MCF 10A (cell line): ENCODE results near the gene EZR. TPM values are rescaled to one million over a fixed set of nuclear protein-coding genes. Genes with fewer than 3 reads are reported as not detected.
"Not testable (repeated sequence)": the region's sequence is repeated elsewhere in the genome, so short reads cannot be mapped to it uniquely, and the experiment has no call there.

Experiments used
- BruUV-seq: library from RNA; stranded (reverse); fragments of 400-500 nt; replicated peaks from 2 replicates; lab custom pipeline; 2021; lab: Mats Ljungman, UMichigan
- CTCF ChIA-PET: fragments of 300-600 bp; sonication (Branson Sonifier 250); formaldehyde crosslinking; extraction: SDS; loops from one replicate; lab custom pipeline; 2021; ENCODE audit warnings: antibody characterized with exemption, inconsistent platforms; lab: Yijun Ruan, JAX
- POLR2A ChIA-PET: fragments of 300-600, 350-650 bp; sonication (Branson Sonifier 250); formaldehyde crosslinking; extraction: SDS; loops from one replicate; lab custom pipeline; 2020; ENCODE audit warnings: antibody characterized with exemption, inconsistent platforms; lab: Yijun Ruan, JAX
- DNase-seq: peaks from one replicate; pipeline ENCODE4 v3.0.0-alpha.2; 2018; ENCODE audit not compliant: unreplicated experiment
- H3K27ac Mint-ChIP-seq: one replicate; pipeline ENCODE4 v1.8.0; 2022; ENCODE audit warnings: mild to moderate bottlenecking, low read depth, mixed read lengths; ENCODE audit not compliant: unreplicated experiment
- H3K27me3 Mint-ChIP-seq: one replicate; pipeline ENCODE4 v1.8.0; 2022; ENCODE audit warnings: mixed read lengths; ENCODE audit not compliant: insufficient read depth, unreplicated experiment
- H3K36me3 Mint-ChIP-seq: one replicate; pipeline ENCODE4 v1.8.0; 2022; ENCODE audit warnings: mild to moderate bottlenecking, moderate library complexity, mixed read lengths; ENCODE audit not compliant: insufficient read depth, unreplicated experiment
- H3K4me1 Mint-ChIP-seq: one replicate; pipeline ENCODE4 v1.8.0; 2022; ENCODE audit warnings: mixed read lengths; ENCODE audit not compliant: insufficient read depth, unreplicated experiment
- H3K4me3 Mint-ChIP-seq: one replicate; pipeline ENCODE4 v1.8.0; 2022; ENCODE audit warnings: mild to moderate bottlenecking, moderate library complexity, mixed read lengths; ENCODE audit not compliant: unreplicated experiment
- H3K9me3 Mint-ChIP-seq: one replicate; pipeline ENCODE4 v1.8.0; 2022; ENCODE audit warnings: mixed read lengths; ENCODE audit not compliant: unreplicated experiment
- CTCF ChIP-seq: fragments of 200-600 bp; IDR thresholded peaks from one replicate; pipeline ENCODE4 v1.8.0; 2022; ENCODE audit warnings: antibody characterized with exemption, mild to moderate bottlenecking; ENCODE audit not compliant: unreplicated experiment
- intact Hi-C: fragments of 100-400 bp; cut with micrococcal nuclease; formaldehyde crosslinking; loops from 2 replicates; pipeline ENCODE4 v1.14.1; 2022
- total RNA-seq: library from RNA; stranded (reverse); gene quantifications from 2 replicates; pipeline ENCODE4 v1.2.3, GENCODE V29; 2022

EZR gene
- total RNA-seq, 1 experiment from 2014 or later: 243 TPM

GRCh38 chr6:158825038-158825950 is 6.1 kb upstream of the EZR start:
- no peak for DNase-seq
- no peak overlapping the region for H3K4me3 Mint-ChIP-seq
- H3K4me1 Mint-ChIP-seq: no peaks in the 10 kb centered on the region
- no peak overlapping the region for H3K27ac Mint-ChIP-seq
- no peak for TF ChIP-seq CTCF
- POLR2A ChIA-PET: interaction anchor here (1.4 kb wide), 1 partner anchor 29 kb away, joined by 3 read pairs; no protein-coding TSS in a partner anchor
- intact Hi-C loops: no loop called here
- no peaks in the 10 kb centered on the region for H3K36me3 Mint-ChIP-seq
- no peaks in the 10 kb centered on the region for H3K9me3 Mint-ChIP-seq
- BruUV-seq: no TSS peak
- CTCF ChIA-PET: interaction anchor here (0.6 kb wide), 1 partner anchor 163 kb away, joined by 3 read pairs; no protein-coding TSS in a partner anchor
- H3K27me3 Mint-ChIP-seq: no peaks in the 10 kb centered on the region

GRCh38 chr6:158823616-158824015 is 4.4 kb upstream of the EZR start:
- BruUV-seq, intact Hi-C loops, H3K4me3 Mint-ChIP-seq, H3K4me1 Mint-ChIP-seq, H3K9me3 Mint-ChIP-seq, H3K27me3 Mint-ChIP-seq, H3K36me3 Mint-ChIP-seq, H3K27ac Mint-ChIP-seq, DNase-seq: not testable (repeated sequence)
- ChIA-PET CTCF (interaction anchor here (0.6 to 0.7 kb wide), 3 partner anchors 24 to 212 kb away, joined by 3 to 5 read pairs (median 3); no protein-coding TSS in a partner anchor), POLR2A (interaction anchor here (1.1 kb wide), 1 partner anchor 15 kb away, joined by 3 read pairs; no protein-coding TSS in a partner anchor)

GRCh38 chr6:158819977-158820622 is 932 bp upstream of the EZR start:
- H3K36me3 Mint-ChIP-seq: peaks cover 12% of the 10 kb centered on the region
- intact Hi-C loops: no loop called here
- H3K9me3 Mint-ChIP-seq: no peaks in the 10 kb centered on the region
- no peak overlapping the region for H3K27ac Mint-ChIP-seq
- CTCF ChIA-PET: interaction anchor here (0.6 to 1.9 kb wide), 2 partner anchors 49 to 72 kb away, joined by 4 to 5 read pairs; no protein-coding TSS in a partner anchor
- POLR2A ChIA-PET: interaction anchor here (1.0 to 2.8 kb wide), 10 partner anchors 11 to 180 kb away, joined by 3 to 25 read pairs (median 8); partner anchors contain the start of gene RSPH3
- no peaks in the 10 kb centered on the region for H3K27me3 Mint-ChIP-seq
- peak overlapping the region; percentile 97 for H3K4me3 Mint-ChIP-seq
- no TSS peak for BruUV-seq
- DNase-seq: peak; percentile 55
- peaks cover 13% of the 10 kb centered on the region for H3K4me1 Mint-ChIP-seq
- TF ChIP-seq CTCF: no peak

- BruUV-seq: no TSS peak
- peak; percentile 71 for DNase-seq
- no peak for TF ChIP-seq CTCF
- Mint-ChIP-seq H3K27ac (peak overlapping the region; percentile 97), H3K9me3 (no peaks in the 10 kb centered on the region), H3K4me1 (peaks cover 23% of the 10 kb centered on the region), H3K36me3 (peaks cover 26% of the 10 kb centered on the region), H3K4me3 (peak overlapping the region; percentile 97), H3K27me3 (no peaks in the 10 kb centered on the region)
- intact Hi-C loops: loop anchor here (1.0 kb wide), 3 partner anchors 32 to 154 kb away; no protein-coding TSS in a partner anchor
- CTCF ChIA-PET: interaction anchor here (0.7 to 1.9 kb wide), 2 partner anchors 51 to 54 kb away, joined by 3 to 5 read pairs; no protein-coding TSS in a partner anchor
- POLR2A ChIA-PET: interaction anchor here (1.0 to 2.8 kb wide), 11 partner anchors 14 to 181 kb away, joined by 3 to 25 read pairs (median 6); partner anchors contain the start of gene RSPH3
These were observed 471 bp downstream of the EZR start for GRCh38 chr6:158818581-158819212.
